SU-DHL-6 (cell line): Measurements from ENCODE around the gene PAPSS1.

Source experiments
- H2AFZ ChIP-seq: fragments of 200-600 bp; sonication (generic); 2 replicates; pipeline ENCODE4 v1.6.1; 2014; ENCODE audit warnings: low read depth, mild to moderate bottlenecking, moderate library complexity, mixed read lengths, antibody characterized with exemption, low read length; ENCODE audit not compliant: severe bottlenecking
- H3F3A ChIP-seq: fragments of 200-600 bp; shearing (Covaris generic); 2 replicates; pipeline ENCODE4 v1.6.0; 2016; ENCODE audit warnings: antibody characterized with exemption, mild to moderate bottlenecking; ENCODE audit not compliant: insufficient read depth
- H3K27ac ChIP-seq: fragments of 200-600 bp; sonication (generic); 2 replicates; pipeline ENCODE4 v1.5.1; 2016; ENCODE audit warnings: low read depth, mild to moderate bottlenecking, low read length, moderate library complexity, mixed read lengths
- H3K27me3 ChIP-seq: fragments of 200-600 bp; sonication (generic), shearing (Covaris generic); 2 replicates; pipeline ENCODE4 v1.6.0; 2014; ENCODE audit warnings: mild to moderate bottlenecking, low read length
- H3K36me3 ChIP-seq: fragments of 200-600 bp; sonication (generic); 2 replicates; pipeline ENCODE4 v1.6.1; 2014; ENCODE audit warnings: mild to moderate bottlenecking, low read length, mixed read lengths
- H3K4me2 ChIP-seq: fragments of 300-600, 200-600 bp; shearing (Covaris generic), sonication (generic); 2 replicates; pipeline ENCODE4 v1.6.0; 2014; ENCODE audit warnings: low read length, low read depth, mild to moderate bottlenecking; ENCODE audit not compliant: poor library complexity, severe bottlenecking
- H3K4me3 ChIP-seq: fragments of 200-600 bp; sonication (generic); 2 replicates; pipeline ENCODE4 v1.5.1; 2014; ENCODE audit warnings: antibody characterized with exemption, low read length, mild to moderate bottlenecking, mixed read lengths; ENCODE audit not compliant: insufficient read depth, poor library complexity, severe bottlenecking
- H3K79me2 ChIP-seq: fragments of 200-600 bp; sonication (generic); 2 replicates; pipeline ENCODE4 v1.6.1; 2014; ENCODE audit warnings: mild to moderate bottlenecking, low read length, moderate library complexity; ENCODE audit not compliant: insufficient read depth
- H3K9ac ChIP-seq: fragments of 200-600 bp; sonication (generic); 2 replicates; pipeline ENCODE4 v1.7.0; 2014; ENCODE audit warnings: mild to moderate bottlenecking, low read length
- H3K9me2 ChIP-seq: fragments of 200-600 bp; sonication (generic); replicated peaks from 2 replicates; pipeline ENCODE4 v1.6.1; 2014; ENCODE audit warnings: low read length; ENCODE audit not compliant: insufficient read depth
- H3K9me3 ChIP-seq: fragments of 200-600 bp; sonication (generic); 2 replicates; pipeline ENCODE4 v1.6.1; 2014; ENCODE audit warnings: low read length, mixed read lengths; ENCODE audit not compliant: insufficient read depth
- H4K20me1 ChIP-seq: fragments of 200-600 bp; sonication (generic); 2 replicates; pipeline ENCODE4 v1.6.1; 2014; ENCODE audit warnings: low read depth, mild to moderate bottlenecking, antibody characterized with exemption, low read length, moderate library complexity, mixed read lengths
- CTCF ChIP-seq: fragments of 200-600 bp; sonication (generic); IDR thresholded peaks from one replicate; pipeline ENCODE4 v1.5.1; 2017; ENCODE audit warnings: antibody characterized with exemption, mild to moderate bottlenecking, low read length, moderate library complexity; ENCODE audit not compliant: insufficient read depth, poor library complexity, severe bottlenecking
- EZH2phosphoT487 ChIP-seq: fragments of 200-600 bp; sonication (generic), shearing (Covaris generic); conservative IDR thresholded peaks from 2 replicates; pipeline ENCODE4 v1.6.1; 2018; ENCODE audit warnings: mild to moderate bottlenecking, antibody characterized with exemption, low read length, moderate library complexity, mixed read lengths

Gene PAPSS1

GRCh38 chr4:107740950-107741701 lies 21.1 kb upstream of the PAPSS1 start:
- H3K27me3 ChIP-seq = no peaks in the 10 kb centered on the region
- no peaks in the 10 kb centered on the region for H3K36me3 ChIP-seq
- no peaks in the 10 kb centered on the region for H3K9me3 ChIP-seq
- no peak overlapping the region for H2AFZ ChIP-seq
- no peaks in the 10 kb centered on the region for H3K9me2 ChIP-seq
- no peaks in the 10 kb centered on the region for H3K79me2 ChIP-seq
- TF ChIP-seq EZH2phosphoT487 = no peak
- TF ChIP-seq CTCF = no peak
- no peak overlapping the region for H3K4me3 ChIP-seq
- no peak overlapping the region for H3K9ac ChIP-seq
- H3K4me2 ChIP-seq = no peak overlapping the region
- H3F3A ChIP-seq = no peaks in the 10 kb centered on the region
- no peaks in the 10 kb centered on the region for H4K20me1 ChIP-seq
- H3K27ac ChIP-seq = no peak overlapping the region

- Histone ChIP-seq H3K27me3 (no peaks in the 10 kb centered on the region), H2AFZ (no peak overlapping the region), H3K36me3 (no peaks in the 10 kb centered on the region), H3K9me2 (no peaks in the 10 kb centered on the region), H3K27ac (no peak overlapping the region), H3K4me2 (no peak overlapping the region), H3K4me3 (no peak overlapping the region), H3F3A (no peaks in the 10 kb centered on the region), H3K79me2 (no peaks in the 10 kb centered on the region), H3K9me3 (no peaks in the 10 kb centered on the region), H4K20me1 (no peaks in the 10 kb centered on the region), H3K9ac (no peak overlapping the region)
- no peak for TF ChIP-seq EZH2phosphoT487
- TF ChIP-seq CTCF = no peak
These were observed 20.3 kb upstream of the PAPSS1 start for GRCh38 chr4:107740381-107740780.

- no peaks in the 10 kb centered on the region for H4K20me1 ChIP-seq
- no peaks in the 10 kb centered on the region for H3K9me2 ChIP-seq
- no peaks in the 10 kb centered on the region for H3F3A ChIP-seq
- no peak overlapping the region for H3K4me3 ChIP-seq
- H3K36me3 ChIP-seq = no peaks in the 10 kb centered on the region
- no peak for TF ChIP-seq CTCF
- TF ChIP-seq EZH2phosphoT487 = no peak
- H3K27me3 ChIP-seq = no peaks in the 10 kb centered on the region
- H2AFZ ChIP-seq = no peak overlapping the region
- H3K79me2 ChIP-seq = no peaks in the 10 kb centered on the region
- no peak overlapping the region for H3K4me2 ChIP-seq
- H3K9ac ChIP-seq = no peak overlapping the region
- no peaks in the 10 kb centered on the region for H3K9me3 ChIP-seq
- no peak overlapping the region for H3K27ac ChIP-seq
These were observed 17.4 kb upstream of the PAPSS1 start for GRCh38 chr4:107737450-107737849.
